Lower lobe of right lung (tissue), 2 donors: ENCODE measurements around the gene FAM107A. TPM values are rescaled to one million over a fixed set of nuclear protein-coding genes. Genes with fewer than 3 reads are reported as not detected.

Experiments used
- ATAC-seq, 2 donors: fragments of 200-7000 bp; cut with Tn5 transposase; one replicate each; pipeline ENCODE4 v1.9.1; 2020 to 2022; ENCODE audit warnings: mild to moderate bottlenecking in 2 of 2, moderate library complexity in 2 of 2
- DNase-seq: peaks from one replicate; pipeline ENCODE4 v3.0.0-alpha.2; 2020
- H3K27ac ChIP-seq: fragments of 200-600 bp; one replicate; pipeline ENCODE4 v1.8.0; 2022
- H3K27me3 ChIP-seq: fragments of 200-600 bp; one replicate; pipeline ENCODE4 v1.8.0; 2022; ENCODE audit warnings: low read depth
- H3K36me3 ChIP-seq: fragments of 200-600 bp; one replicate; pipeline ENCODE4 v1.8.0; 2022; ENCODE audit warnings: mild to moderate bottlenecking
- H3K4me1 ChIP-seq: fragments of 200-600 bp; one replicate; pipeline ENCODE4 v1.8.0; 2022
- H3K4me3 ChIP-seq: fragments of 200-600 bp; one replicate; pipeline ENCODE4 v1.8.0; 2022; ENCODE audit warnings: mild to moderate bottlenecking
- H3K9me3 ChIP-seq: fragments of 200-600 bp; one replicate; pipeline ENCODE4 v1.8.0; 2022
- CTCF ChIP-seq: fragments of 200-600 bp; IDR thresholded peaks from one replicate; pipeline ENCODE4 v1.8.0; 2022; ENCODE audit warnings: antibody characterized with exemption, mild to moderate bottlenecking
- intact Hi-C: fragments of 100-400 bp; cut with DNase I; formaldehyde crosslinking; loops from one replicate; pipeline ENCODE4 v1.11.0; 2022
- total RNA-seq: library from RNA; stranded (reverse); fragmentation: NEBNext Ultra II Directional; extraction: Animal tissue kit (Norgen Biotek cat#: 25700); gene quantifications from one replicate; pipeline ENCODE4 v1.2.1, GENCODE V29; 2021
- donor health status: DM: no; HTN: yes; CAD: no; lungs with severe emphysema.

Gene FAM107A
- total RNA-seq, 1 donor from 2014 or later, result 74.5 TPM

GRCh38 chr3:58585005-58585786, 8.0 kb upstream of the FAM107A start:
- H3K9me3 ChIP-seq, result no peaks in the 10 kb centered on the region
- H3K27me3 ChIP-seq, result peaks cover 21% of the 10 kb centered on the region
- peak; percentile 95 to 97 for ATAC-seq
- peak; percentile 86 for TF ChIP-seq CTCF
- H3K27ac ChIP-seq, result peak overlapping the region; percentile 73
- H3K4me1 ChIP-seq, result peaks cover 24% of the 10 kb centered on the region
- DNase-seq, result peak; percentile 88
- intact Hi-C loops, result no loop called here
- peak overlapping the region; percentile 58 for H3K4me3 ChIP-seq
- H3K36me3 ChIP-seq, result no peaks in the 10 kb centered on the region

GRCh38 chr3:58584690-58585004, 7.5 kb upstream of the FAM107A start:
- peak overlapping the region; percentile 73 for H3K27ac ChIP-seq
- intact Hi-C loops, result no loop called here
- peak overlapping the region; percentile 58 for H3K4me3 ChIP-seq
- peaks cover 24% of the 10 kb centered on the region for H3K4me1 ChIP-seq
- no peaks in the 10 kb centered on the region for H3K9me3 ChIP-seq
- DNase-seq (no peak), ATAC-seq (peak in 1 of 2 donors; percentile 2)
- no peak for TF ChIP-seq CTCF
- H3K27me3 ChIP-seq, result peaks cover 21% of the 10 kb centered on the region
- H3K36me3 ChIP-seq, result no peaks in the 10 kb centered on the region

- Histone ChIP-seq H3K27ac (no peak overlapping the region), H3K36me3 (no peaks in the 10 kb centered on the region), H3K27me3 (peaks cover 6% of the 10 kb centered on the region), H3K4me3 (no peak overlapping the region), H3K9me3 (no peaks in the 10 kb centered on the region), H3K4me1 (peaks cover 18% of the 10 kb centered on the region)
- no peak for DNase-seq
- ATAC-seq, result no peak
- no peak for TF ChIP-seq CTCF
- intact Hi-C loops, result no loop called here
Observed at GRCh38 chr3:58581328-58582091, 4.3 kb upstream of the FAM107A start.

- H3K4me3 ChIP-seq, result no peak overlapping the region
- H3K27me3 ChIP-seq, result no peaks in the 10 kb centered on the region
- no peak overlapping the region for H3K27ac ChIP-seq
- TF ChIP-seq CTCF, result no peak
- H3K4me1 ChIP-seq, result peaks cover 11% of the 10 kb centered on the region
- intact Hi-C loops, result no loop called here
- ATAC-seq (no peak), DNase-seq (no peak)
- H3K9me3 ChIP-seq, result no peaks in the 10 kb centered on the region
- no peaks in the 10 kb centered on the region for H3K36me3 ChIP-seq
Observed at GRCh38 chr3:58580826-58581327, 3.7 kb upstream of the FAM107A start.

- no peak overlapping the region for H3K4me3 ChIP-seq
- no peaks in the 10 kb centered on the region for H3K27me3 ChIP-seq
- no peak for TF ChIP-seq CTCF
- intact Hi-C loops, result loop anchor here (10.0 kb wide), 1 partner anchor 46 kb away; no protein-coding TSS in a partner anchor
- no peak for ATAC-seq
- DNase-seq, result no peak
- peak overlapping the region; percentile 88 for H3K27ac ChIP-seq
- H3K9me3 ChIP-seq, result no peaks in the 10 kb centered on the region
- peaks cover under 1% of the 10 kb centered on the region for H3K4me1 ChIP-seq
- H3K36me3 ChIP-seq, result no peaks in the 10 kb centered on the region
Observed at GRCh38 chr3:58578873-58579272, 1.7 kb upstream of the FAM107A start.
